Measurements from ENCODE around the gene HNRNPUL1. TPM values are rescaled to one million over a fixed set of nuclear protein-coding genes. Genes with fewer than 3 reads are reported as not detected.

The HNRNPUL1 gene
- total and polyA plus RNA-seq, 2 of the 8 experiments (the other 6 are each of a cell fraction or from before 2014, with no cell fraction given) = 99.5 to 264 TPM

- TF ChIP-seq E2F6 (IDR thresholded peaks at IDR 0.05) (peak; percentile 78), POLR2A (IDR thresholded peaks at IDR 0.05; ENCODE audit: control extremely low read depth in 1 of 2, low read depth in 2 of 2, low read length in 2 of 2) (peak in 1 of 2 experiments; percentile 63; a peak in 2 of 3 replicates), GABPA (IDR thresholded peaks at IDR 0.05; ENCODE audit: borderline replicate concordance, insufficient read depth, low read length) (0 out of 2 replicates have a peak, but pooled peaks have one; percentile 34), JUND (IDR thresholded peaks at IDR 0.05; ENCODE audit: low read length) (peak; percentile 89), TCF12 (IDR thresholded peaks at IDR 0.05; ENCODE audit: low read depth, low read length) (peak; percentile 36; the same call in 1 of the 2 replicates), SP4 (IDR thresholded peaks at IDR 0.05; ENCODE audit: low read length) (no peak), RBBP5 (IDR thresholded peaks at IDR 0.05; ENCODE audit: borderline replicate concordance, low read depth, low read length) (peak; percentile 48; the same call in 1 of the 2 replicates), BRCA1 (IDR thresholded peaks at IDR 0.05; ENCODE audit: low read depth, low read length) (no peak), BCL11A (IDR thresholded peaks at IDR 0.05; ENCODE audit: low read depth in 2 of 2, low read length in 2 of 2) (no peak)
Observed at GRCh38 chr19:41226053-41226873, 37.9 kb upstream of the HNRNPUL1 start (continued).
